ENCODE data around the gene GALK1.
"Not testable (repeated sequence)": the region's sequence is repeated elsewhere in the genome, so short reads cannot be mapped to it uniquely, and the experiment has no call there.

The GALK1 gene

GRCh38 chr17:75783803-75784472 is 18.9 kb upstream of the GALK1 start:
- DNase-seq: no peak

GRCh38 chr17:75783069-75783783 is 18.2 kb upstream of the GALK1 start:
- peak; percentile 70 for DNase-seq

GRCh38 chr17:75779987-75780889 is 15.2 kb upstream of the GALK1 start:
- DNase-seq: no peak

- peak; percentile 100 for DNase-seq
Observed at GRCh38 chr17:75779250-75779986, 14.4 kb upstream of the GALK1 start.

GRCh38 chr17:75778861-75779249 is 13.9 kb upstream of the GALK1 start:
- no peak for DNase-seq

GRCh38 chr17:75778066-75778860 is 13.3 kb upstream of the GALK1 start:
- not testable (repeated sequence) for DNase-seq

GRCh38 chr17:75777296-75777922 is 12.4 kb upstream of the GALK1 start:
- no peak for DNase-seq

GRCh38 chr17:75776386-75777295 is 11.6 kb upstream of the GALK1 start:
- DNase-seq: no peak

GRCh38 chr17:75774991-75775668 is 10.1 kb upstream of the GALK1 start:
- peak; percentile 31 for DNase-seq

- no peak for DNase-seq
Observed at GRCh38 chr17:75774471-75774990, 9.5 kb upstream of the GALK1 start.

GRCh38 chr17:75773808-75774470 is 8.9 kb upstream of the GALK1 start:
- no peak for DNase-seq

- DNase-seq: no peak
Observed at GRCh38 chr17:75773121-75773807, 8.3 kb upstream of the GALK1 start.

GRCh38 chr17:75771334-75772281 is 6.6 kb upstream of the GALK1 start:
- no peak for DNase-seq

- DNase-seq: no peak
Observed at GRCh38 chr17:75769536-75769935, 4.5 kb upstream of the GALK1 start.

- DNase-seq: no peak
Observed at GRCh38 chr17:75767881-75768280, 2.9 kb upstream of the GALK1 start.

- DNase-seq: no peak
Observed at GRCh38 chr17:75765981-75766380, 989 bp upstream of the GALK1 start.

GRCh38 chr17:75764417-75764710 is 628 bp downstream of the GALK1 start:
- DNase-seq: no peak

Data from fibroblast of skin of right quadriceps (primary cell).